Activated naive CD4-positive, alpha-beta T cell treated with anti-CD3 and anti-CD28 coated beads, Interleukin-2, amount 50 U/mL, for 24 hours (primary cell): ENCODE data around the gene SNHG17.
"Not testable (repeated sequence)": the region's sequence is repeated elsewhere in the genome, so short reads cannot be mapped to it uniquely, and the experiment has no call there.

Experiments used
- H3K27ac Mint-ChIP-seq: one replicate; pipeline ENCODE4 v1.8.0; 2021; ENCODE audit warnings: mild to moderate bottlenecking, mixed read lengths
- H3K27me3 Mint-ChIP-seq: one replicate; pipeline ENCODE4 v1.8.0; 2021; ENCODE audit warnings: mixed read lengths
- H3K36me3 Mint-ChIP-seq: one replicate; pipeline ENCODE4 v1.8.0; 2021; ENCODE audit warnings: mixed read lengths
- H3K4me1 Mint-ChIP-seq: one replicate; pipeline ENCODE4 v1.8.0; 2021; ENCODE audit warnings: mixed read lengths
- H3K4me3 Mint-ChIP-seq: one replicate; pipeline ENCODE4 v1.8.0; 2021; ENCODE audit warnings: mild to moderate bottlenecking, mixed read lengths
- H3K9me3 Mint-ChIP-seq: one replicate; pipeline ENCODE4 v1.8.0; 2021; ENCODE audit warnings: mixed read lengths

Gene SNHG17

GRCh38 chr20:38432870-38433269 lies 2.3 kb downstream of the SNHG17 start:
- Mint-ChIP-seq H3K4me1 (peaks cover 38% of the 10 kb centered on the region), H3K36me3 (peaks cover 35% of the 10 kb centered on the region), H3K4me3 (peak overlapping the region; percentile 95), H3K27ac (peak overlapping the region; percentile 68)
- not testable (repeated sequence) for H3K27me3 Mint-ChIP-seq, H3K9me3 Mint-ChIP-seq

- peak overlapping the region; percentile 90 for H3K27ac Mint-ChIP-seq
- no peaks in the 10 kb centered on the region for H3K9me3 Mint-ChIP-seq
- peaks cover 35% of the 10 kb centered on the region for H3K36me3 Mint-ChIP-seq
- peak overlapping the region; percentile 95 for H3K4me3 Mint-ChIP-seq
- H3K4me1 Mint-ChIP-seq: peaks cover 42% of the 10 kb centered on the region
- no peaks in the 10 kb centered on the region for H3K27me3 Mint-ChIP-seq
Observed at GRCh38 chr20:38432292-38432691, 2.8 kb downstream of the SNHG17 start.

GRCh38 chr20:38430679-38431325 lies 4.3 kb downstream of the SNHG17 start:
- peaks cover 44% of the 10 kb centered on the region for H3K36me3 Mint-ChIP-seq
- H3K4me3 Mint-ChIP-seq: peak overlapping the region; percentile 95
- H3K27me3 Mint-ChIP-seq: no peaks in the 10 kb centered on the region
- no peak overlapping the region for H3K27ac Mint-ChIP-seq
- H3K4me1 Mint-ChIP-seq: peaks cover 57% of the 10 kb centered on the region
- no peaks in the 10 kb centered on the region for H3K9me3 Mint-ChIP-seq

- H3K9me3 Mint-ChIP-seq: no peaks in the 10 kb centered on the region
- H3K4me1 Mint-ChIP-seq: peaks cover 60% of the 10 kb centered on the region
- peak overlapping the region; percentile 46 for H3K27ac Mint-ChIP-seq
- peaks cover 43% of the 10 kb centered on the region for H3K36me3 Mint-ChIP-seq
- H3K4me3 Mint-ChIP-seq: peak overlapping the region; percentile 52
- no peaks in the 10 kb centered on the region for H3K27me3 Mint-ChIP-seq
Observed at GRCh38 chr20:38429301-38429700, 5.8 kb downstream of the SNHG17 start.

- peaks cover 39% of the 10 kb centered on the region for H3K36me3 Mint-ChIP-seq
- peak overlapping the region; percentile 12 for H3K27ac Mint-ChIP-seq
- peaks cover 63% of the 10 kb centered on the region for H3K4me1 Mint-ChIP-seq
- no peaks in the 10 kb centered on the region for H3K27me3 Mint-ChIP-seq
- H3K4me3 Mint-ChIP-seq: peak overlapping the region; percentile 52
- no peaks in the 10 kb centered on the region for H3K9me3 Mint-ChIP-seq
Observed at GRCh38 chr20:38428800-38429199, 6.3 kb downstream of the SNHG17 start.

GRCh38 chr20:38427655-38428023 lies 7.5 kb downstream of the SNHG17 start:
- peaks cover 33% of the 10 kb centered on the region for H3K36me3 Mint-ChIP-seq
- H3K9me3 Mint-ChIP-seq: no peaks in the 10 kb centered on the region
- H3K27me3 Mint-ChIP-seq: no peaks in the 10 kb centered on the region
- H3K4me1 Mint-ChIP-seq: peaks cover 67% of the 10 kb centered on the region
- no peak overlapping the region for H3K27ac Mint-ChIP-seq
- no peak overlapping the region for H3K4me3 Mint-ChIP-seq

GRCh38 chr20:38426006-38426897 lies 8.9 kb downstream of the SNHG17 start:
- H3K9me3 Mint-ChIP-seq: no peaks in the 10 kb centered on the region

GRCh38 chr20:38424401-38424800 lies 10.7 kb downstream of the SNHG17 start:
- H3K27ac Mint-ChIP-seq: peak overlapping the region; percentile 91
- no peak overlapping the region for H3K4me3 Mint-ChIP-seq
- no peaks in the 10 kb centered on the region for H3K9me3 Mint-ChIP-seq
- H3K36me3 Mint-ChIP-seq: peaks cover 30% of the 10 kb centered on the region
- no peaks in the 10 kb centered on the region for H3K27me3 Mint-ChIP-seq
- H3K4me1 Mint-ChIP-seq: peaks cover 49% of the 10 kb centered on the region

More at GRCh38 chr20:38426006-38426897, 8.9 kb downstream of the SNHG17 start:
- H3K4me1 Mint-ChIP-seq: peaks cover 60% of the 10 kb centered on the region
- peak overlapping the region; percentile 68 for H3K27ac Mint-ChIP-seq
- H3K27me3 Mint-ChIP-seq: no peaks in the 10 kb centered on the region
- H3K4me3 Mint-ChIP-seq: no peak overlapping the region
- peaks cover 32% of the 10 kb centered on the region for H3K36me3 Mint-ChIP-seq

- Mint-ChIP-seq H3K36me3 (peaks cover 35% of the 10 kb centered on the region), H3K4me3 (no peak overlapping the region), H3K27ac (peak overlapping the region; percentile 24), H3K9me3 (no peaks in the 10 kb centered on the region), H3K27me3 (no peaks in the 10 kb centered on the region), H3K4me1 (peaks cover 40% of the 10 kb centered on the region)
Observed at GRCh38 chr20:38423541-38423940, 11.6 kb downstream of the SNHG17 start.

GRCh38 chr20:38421915-38422314 lies 13.2 kb downstream of the SNHG17 start:
- no peaks in the 10 kb centered on the region for H3K27me3 Mint-ChIP-seq
- H3K9me3 Mint-ChIP-seq: no peaks in the 10 kb centered on the region
- H3K27ac Mint-ChIP-seq: peak overlapping the region; percentile 71
- no peak overlapping the region for H3K4me3 Mint-ChIP-seq
- peaks cover 27% of the 10 kb centered on the region for H3K4me1 Mint-ChIP-seq
- H3K36me3 Mint-ChIP-seq: peaks cover 35% of the 10 kb centered on the region

GRCh38 chr20:38420388-38421085 lies 14.6 kb downstream of the SNHG17 start:
- no peaks in the 10 kb centered on the region for H3K9me3 Mint-ChIP-seq
- no peak overlapping the region for H3K27ac Mint-ChIP-seq
- no peak overlapping the region for H3K4me3 Mint-ChIP-seq
- peaks cover 16% of the 10 kb centered on the region for H3K4me1 Mint-ChIP-seq
- H3K27me3 Mint-ChIP-seq: no peaks in the 10 kb centered on the region
- peaks cover 39% of the 10 kb centered on the region for H3K36me3 Mint-ChIP-seq

GRCh38 chr20:38418509-38419204 lies 16.5 kb downstream of the SNHG17 start:
- Mint-ChIP-seq H3K27ac (peak overlapping the region; percentile 2), H3K36me3 (peaks cover 42% of the 10 kb centered on the region), H3K4me1 (peaks cover 10% of the 10 kb centered on the region), H3K9me3 (no peaks in the 10 kb centered on the region), H3K27me3 (no peaks in the 10 kb centered on the region), H3K4me3 (no peak overlapping the region)

GRCh38 chr20:38414769-38415450 lies 20.2 kb downstream of the SNHG17 start:
- H3K27me3 Mint-ChIP-seq: no peaks in the 10 kb centered on the region
- H3K27ac Mint-ChIP-seq: no peak overlapping the region
- no peaks in the 10 kb centered on the region for H3K9me3 Mint-ChIP-seq
- no peak overlapping the region for H3K4me3 Mint-ChIP-seq
- H3K36me3 Mint-ChIP-seq: peaks cover 37% of the 10 kb centered on the region
- no peaks in the 10 kb centered on the region for H3K4me1 Mint-ChIP-seq

GRCh38 chr20:38412877-38413577 lies 22.1 kb downstream of the SNHG17 start:
- Mint-ChIP-seq H3K27me3 (no peaks in the 10 kb centered on the region), H3K27ac (no peak overlapping the region), H3K4me3 (no peak overlapping the region), H3K9me3 (no peaks in the 10 kb centered on the region), H3K4me1 (no peaks in the 10 kb centered on the region), H3K36me3 (peaks cover 29% of the 10 kb centered on the region)
